GM12878 (cell line): ENCODE data around the gene CBS. TPM values are rescaled to one million over a fixed set of nuclear protein-coding genes. Genes with fewer than 3 reads are reported as not detected.
"Not testable (repeated sequence)": the region's sequence is repeated elsewhere in the genome, so short reads cannot be mapped to it uniquely, and the experiment has no call there.

ENCODE experiments used
- ATAC-seq: fragments of 200-7000 bp; cut with Tn5 transposase; 3 replicates; pipeline ENCODE4 v1.9.1; 2020; ENCODE audit warnings: mild to moderate bottlenecking, moderate library complexity
- BruUV-seq: library from RNA; stranded (reverse); fragments of 400-500 nt; replicated peaks from 2 replicates; lab custom pipeline; 2021; lab: Mats Ljungman, UMichigan
- CTCF ChIA-PET: fragments of 300-600 bp; sonication (Branson Sonifier 250); formaldehyde crosslinking; extraction: SDS; loops from one replicate; lab custom pipeline; 2021; ENCODE audit warnings: inconsistent platforms; lab: Yijun Ruan, JAX
- POLR2A ChIA-PET: fragments of 350-600 bp; formaldehyde crosslinking; extraction: SDS; loops from one replicate; lab custom pipeline; 2021; ENCODE audit warnings: inconsistent platforms; lab: Charles Lee
- RAD21 ChIA-PET: fragments of 300-600 bp; sonication (Branson Sonifier 250); formaldehyde crosslinking; loops from one replicate; lab custom pipeline; 2023; ENCODE audit warnings: antibody characterized with exemption; ENCODE audit not compliant: unreplicated experiment; lab: Charles Lee
- SMC1A ChIA-PET: fragments of 300-600 bp; sonication (Branson Sonifier 250); formaldehyde crosslinking; loops from one replicate; lab custom pipeline; 2023; ENCODE audit not compliant: unreplicated experiment, uncharacterized antibody; lab: Charles Lee
- DNase-seq: peaks from one replicate; pipeline ENCODE4 v3.0.0-alpha.2; 2011; ENCODE audit warnings: low read depth, low spot score
- FAIRE-seq: peaks from 3 replicates; lab custom pipeline; 2011; peaks lifted over from hg19 to GRCh38; lab: Jason Lieb, UNC
- H2AFZ ChIP-seq: 2 replicates; pipeline ENCODE4 v1.6.0; 2011; ENCODE audit warnings: low read depth, low read length, control low read depth; ENCODE audit not compliant: control insufficient read depth
- H3K27ac ChIP-seq: 2 replicates; pipeline ENCODE4 v1.5.1; 2011; ENCODE audit warnings: control low read depth; ENCODE audit not compliant: control insufficient read depth, insufficient read depth
- H3K27me3 ChIP-seq, 2 experiments: replicated peaks in 1 of 2; 2 replicates each; pipeline versions ENCODE4 v1.6.0 to v1.6.1; 2011; ENCODE audit warnings: low read length in 1 of 2; ENCODE audit not compliant: control insufficient read depth in 2 of 2, insufficient read depth in 2 of 2
- H3K36me3 ChIP-seq, 2 experiments: 2 replicates each; pipeline ENCODE4 v1.5.1; 2011; ENCODE audit warnings: low read length in 1 of 2; ENCODE audit not compliant: control insufficient read depth in 2 of 2, insufficient read depth in 2 of 2
- H3K4me1 ChIP-seq: 2 replicates; pipeline ENCODE4 v1.6.1; 2011; ENCODE audit warnings: mild to moderate bottlenecking, low read length, moderate library complexity, mixed read lengths; ENCODE audit not compliant: control insufficient read depth, insufficient read depth
- H3K4me2 ChIP-seq: 2 replicates; pipeline ENCODE4 v1.6.0; 2011; ENCODE audit warnings: control low read depth; ENCODE audit not compliant: control insufficient read depth, insufficient read depth
- H3K4me3 ChIP-seq: fragments of 200-600 bp; sonication (generic); 2 replicates; pipeline ENCODE4 v1.5.1; 2016
- H3K79me2 ChIP-seq: 2 replicates; pipeline ENCODE4 v1.6.0; 2011; ENCODE audit warnings: low read length; ENCODE audit not compliant: control insufficient read depth, insufficient read depth
- H3K9ac ChIP-seq: 2 replicates; pipeline ENCODE4 v1.8.0; 2011; ENCODE audit warnings: low read length, control low read depth, mixed read lengths; ENCODE audit not compliant: control insufficient read depth, insufficient read depth
- H3K9me3 ChIP-seq: replicated peaks from 3 replicates; pipeline ENCODE4 v1.5.1; 2011; ENCODE audit warnings: mild to moderate bottlenecking, low read length; ENCODE audit not compliant: control insufficient read depth, insufficient read depth
- H4K20me1 ChIP-seq: 2 replicates; pipeline ENCODE4 v1.6.0; 2011; ENCODE audit not compliant: control insufficient read depth, insufficient read depth
- WGBS: methylation state at CpG from one replicate; pipeline ENCODE4 v1.1.6; 2016; ENCODE audit warnings: low lambda C conversion rate; ENCODE audit not compliant: insufficient replicate concordance, insufficient coverage; ENCODE audit errors: missing lambda C conversion rate; 5-methylcytosine and 5-hydroxymethylcytosine counted together
- in situ Hi-C: fragments of 300-500 bp; cut with MboI; formaldehyde crosslinking; loops from 9 replicates; pipeline ENCODE4 v1.14.3; 2018; ENCODE audit warnings: mixed read lengths
- intact Hi-C: fragments of 100-400 bp; cut with micrococcal nuclease; formaldehyde crosslinking; loops from one replicate; pipeline ENCODE4 v1.14.2; 2022; ENCODE audit not compliant: unreplicated experiment
- polyA plus RNA-seq, 11 experiments: library from polyadenylated mRNA; depleted of rRNA in 4 of 11; unstranded in 6 of 11; stranded (reverse) in 5 of 11; fragments of >200 nt; fragmentation: Nextera tagmentation in 4 of 11; fragmentation: Illumina TruSeq in 1 of 11; extraction: Ambion mirVana in 4 of 11; extraction: Trizol in 1 of 11; gene quantifications; 1 replicate in 1 of 11; 2 replicates in 10 of 11; pipeline versions ENCODE4 v1.2.1 to v1.2.3, GENCODE V29; 2011 to 2016; ENCODE audit warnings: inconsistent platforms in 2 of 11, missing spikeins in 2 of 11, low read depth in 1 of 11
- total RNA-seq, 4 experiments: library from RNA; depleted of rRNA in 3 of 4; stranded (reverse); fragments of >200 nt in 3 of 4; fragmentation: Illumina TruSeq in 1 of 4; extraction: Trizol in 1 of 4; gene quantifications; 2 replicates each; pipeline versions ENCODE4 v1.2.1 to v1.2.3, GENCODE V29; 2013 to 2021

CBS gene
- total and polyA plus RNA-seq, 10 of the 15 experiments (the other 5 are each of a cell fraction or from before 2014, with no cell fraction given), result 0.10 to 4.4 (median 2.0) TPM

- no CpG with 5 or more reads among the region's 10 CpGs for WGBS
- H3K79me2 ChIP-seq, H3K4me2 ChIP-seq, H3K27ac ChIP-seq, in situ Hi-C loops, BruUV-seq, H3K4me1 ChIP-seq, intact Hi-C loops, FAIRE-seq, H3K9me3 ChIP-seq, ATAC-seq, H4K20me1 ChIP-seq, H2AFZ ChIP-seq, H3K36me3 ChIP-seq, H3K4me3 ChIP-seq, H3K9ac ChIP-seq, SMC1A ChIA-PET, H3K27me3 ChIP-seq, POLR2A ChIA-PET, DNase-seq, RAD21 ChIA-PET, CTCF ChIA-PET: not testable (repeated sequence)
Measured at GRCh38 chr21:43069682-43070081, 6.0 kb downstream of the CBS start.

GRCh38 chr21:43068065-43068464 is 7.6 kb downstream of the CBS start:
- H2AFZ ChIP-seq, CTCF ChIA-PET, SMC1A ChIA-PET, H3K9ac ChIP-seq, H3K79me2 ChIP-seq, POLR2A ChIA-PET, H3K36me3 ChIP-seq, RAD21 ChIA-PET, H3K27me3 ChIP-seq, H3K27ac ChIP-seq, H3K9me3 ChIP-seq, in situ Hi-C loops, H3K4me2 ChIP-seq, ATAC-seq, H3K4me1 ChIP-seq, H4K20me1 ChIP-seq, intact Hi-C loops, H3K4me3 ChIP-seq, FAIRE-seq, DNase-seq, BruUV-seq: not testable (repeated sequence)
- WGBS, result 28% methylated on average over 4 of the region's 12 CpGs

- not testable (repeated sequence) for FAIRE-seq
- 77% methylated on average over 5 of the region's 12 CpGs for WGBS
Measured at GRCh38 chr21:43066690-43067089, 8.9 kb downstream of the CBS start.

GRCh38 chr21:43065991-43066390 is 9.6 kb downstream of the CBS start:
- H4K20me1 ChIP-seq, H2AFZ ChIP-seq, RAD21 ChIA-PET, in situ Hi-C loops, ATAC-seq, H3K27ac ChIP-seq, CTCF ChIA-PET, H3K36me3 ChIP-seq, BruUV-seq, H3K4me1 ChIP-seq, H3K9me3 ChIP-seq, FAIRE-seq, H3K79me2 ChIP-seq, POLR2A ChIA-PET, intact Hi-C loops, DNase-seq, H3K4me3 ChIP-seq, H3K9ac ChIP-seq, SMC1A ChIA-PET, H3K4me2 ChIP-seq, H3K27me3 ChIP-seq: not testable (repeated sequence)
- no CpG with 5 or more reads among the region's 30 CpGs for WGBS

More at GRCh38 chr21:43066690-43067089, 8.9 kb downstream of the CBS start:
- H3K27me3 ChIP-seq, in situ Hi-C loops, H3K9ac ChIP-seq, intact Hi-C loops, H3K4me1 ChIP-seq, H3K36me3 ChIP-seq, H2AFZ ChIP-seq, DNase-seq, CTCF ChIA-PET, BruUV-seq, H3K9me3 ChIP-seq, H3K4me2 ChIP-seq, H4K20me1 ChIP-seq, RAD21 ChIA-PET, SMC1A ChIA-PET, POLR2A ChIA-PET, H3K4me3 ChIP-seq, H3K79me2 ChIP-seq, H3K27ac ChIP-seq, ATAC-seq: not testable (repeated sequence)
